Measurements from ENCODE around the gene RTN1.

GRCh38 chr14:59803052-59803540, 67.5 kb downstream of the RTN1 start:
- TF ChIP-seq POLR2A (IDR thresholded peaks at IDR 0.05) (no peak), CTCF (IDR thresholded peaks at IDR 0.05 in 8 of 11, conservative IDR thresholded peaks at IDR 0.05 in 3 of 11) (no peak), POLR2AphosphoS5 (IDR thresholded peaks at IDR 0.05) (no peak)

All from spleen (tissue), 7 donors.